Muscle of leg (tissue), 11 donors: Measurements from ENCODE around the gene PZP. TPM values are rescaled to one million over a fixed set of nuclear protein-coding genes. Genes with fewer than 3 reads are reported as not detected.
A peak's percentile ranks its signal among the peaks of the same experiment; 100 is the strongest.

Experiments
- DNase-seq: peaks from one replicate; pipeline ENCODE4 v3.0.0; 2013
- H3K27ac ChIP-seq: one replicate; pipeline ENCODE4 v1.5.1; 2013; ENCODE audit warnings: mild to moderate bottlenecking, low read length, control low read depth
- H3K27me3 ChIP-seq: one replicate; pipeline ENCODE4 v1.6.1; 2013; ENCODE audit warnings: low read length; ENCODE audit not compliant: control insufficient read depth, insufficient read depth
- H3K36me3 ChIP-seq: one replicate; pipeline ENCODE4 v1.6.1; 2013; ENCODE audit warnings: low read length; ENCODE audit not compliant: control insufficient read depth, insufficient read depth
- H3K4me1 ChIP-seq: one replicate; pipeline ENCODE4 v1.6.1; 2013; ENCODE audit warnings: low read length; ENCODE audit not compliant: control insufficient read depth, insufficient read depth
- H3K4me3 ChIP-seq: one replicate; pipeline ENCODE4 v1.5.1; 2013; ENCODE audit warnings: low read length, control low read depth
- H3K9me3 ChIP-seq: replicated peaks from 2 replicates; pipeline ENCODE4 v1.6.1; 2013; ENCODE audit warnings: low read depth, low read length; ENCODE audit not compliant: control insufficient read depth
- WGBS: methylation state at CpG from one replicate; pipeline ENCODE4 v1.1.5; 2013; ENCODE audit warnings: missing lambda C conversion rate; ENCODE audit not compliant: insufficient coverage; 5-methylcytosine and 5-hydroxymethylcytosine counted together
- polyA plus RNA-seq, 8 donors: library from polyadenylated mRNA; unstranded; fragments of 120-200 nt; gene quantifications; one replicate each; pipeline versions ENCODE4 v1.2.1 to v1.2.3, GENCODE V29; 2013; ENCODE audit warnings: inconsistent platforms in 1 of 8, low replicate concordance in 1 of 8; ENCODE audit not compliant: insufficient read length in 8 of 8, insufficient read depth in 1 of 8
- total RNA-seq: library from RNA; stranded (reverse); fragments of 120-200 nt; gene quantifications from one replicate; pipeline ENCODE4 v1.2.4, GENCODE V29; 2013

Gene PZP
- total and polyA plus RNA-seq, 9 donors = 0.33 to 0.89 (median 0.71) TPM

DNA sequence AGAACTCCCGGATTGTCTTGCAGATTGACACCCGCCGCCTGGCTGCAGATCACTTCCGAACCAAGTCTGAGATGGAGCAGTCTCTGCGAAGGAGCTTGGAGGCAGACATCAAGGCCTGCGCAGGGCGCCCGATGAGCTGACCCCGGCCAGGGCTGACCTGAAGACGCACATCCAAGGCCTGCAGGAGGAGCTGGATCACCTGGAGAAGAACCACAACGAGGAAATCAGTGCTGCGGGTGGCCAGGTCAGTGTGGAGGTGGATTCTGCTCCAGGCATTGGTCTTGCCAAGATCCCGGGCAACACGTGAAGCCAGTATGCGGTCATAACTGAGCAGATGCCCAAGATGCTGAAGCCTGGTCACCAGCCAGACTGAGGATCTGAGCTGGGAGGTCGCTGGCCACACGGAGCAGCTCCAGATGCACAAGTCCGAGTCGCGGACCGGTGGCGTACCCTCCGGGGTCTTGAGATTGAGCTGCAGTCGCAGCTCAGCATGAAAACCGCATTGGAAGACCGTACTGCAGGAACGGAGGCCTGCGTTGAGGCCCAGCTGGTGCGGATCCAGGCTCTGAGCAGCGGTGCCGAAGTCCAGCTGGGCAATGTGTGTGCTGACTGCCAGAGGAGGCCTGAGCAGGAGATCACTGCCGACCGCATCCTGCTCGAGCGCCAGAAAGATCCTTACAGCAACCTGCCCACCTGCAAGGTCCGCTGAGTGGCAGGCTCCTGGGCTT is 80.1 kb downstream of the PZP start:
- DNase-seq = no peak
- Histone ChIP-seq H3K4me1 (no peaks in the 10 kb centered on the region), H3K4me3 (no peak overlapping the region), H3K27me3 (no peaks in the 10 kb centered on the region), H3K9me3 (peaks cover 5% of the 10 kb centered on the region), H3K36me3 (no peaks in the 10 kb centered on the region), H3K27ac (no peak overlapping the region)
- 93% methylated on average over 35 of the region's 36 CpGs for WGBS

DNA sequence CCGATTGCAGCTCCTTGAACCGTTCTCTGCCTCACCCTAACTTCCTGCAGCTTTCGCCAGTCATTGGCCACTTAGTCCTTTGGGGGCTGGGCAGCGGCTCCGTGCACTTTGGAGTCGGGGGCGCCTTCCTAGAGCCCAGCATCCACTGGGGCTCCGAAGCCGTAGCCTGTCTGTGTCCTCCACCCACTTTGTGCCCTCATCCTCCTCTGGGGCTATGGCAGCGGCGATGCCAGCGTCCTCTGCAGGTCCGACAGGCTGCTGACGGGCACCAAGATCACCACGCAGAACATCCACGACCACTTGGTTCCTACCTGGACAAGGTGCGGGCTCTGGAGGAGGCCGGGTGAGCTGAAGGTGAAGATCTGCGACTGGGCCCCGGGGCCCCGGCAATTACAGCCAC is 80.7 kb downstream of the PZP start:
- Histone ChIP-seq H3K27me3 (no peaks in the 10 kb centered on the region), H3K4me1 (no peaks in the 10 kb centered on the region), H3K4me3 (no peak overlapping the region), H3K36me3 (no peaks in the 10 kb centered on the region), H3K9me3 (peaks cover 5% of the 10 kb centered on the region), H3K27ac (no peak overlapping the region)
- WGBS = 97% methylated on average over 21 of the region's 21 CpGs
- DNase-seq = no peak

DNA sequence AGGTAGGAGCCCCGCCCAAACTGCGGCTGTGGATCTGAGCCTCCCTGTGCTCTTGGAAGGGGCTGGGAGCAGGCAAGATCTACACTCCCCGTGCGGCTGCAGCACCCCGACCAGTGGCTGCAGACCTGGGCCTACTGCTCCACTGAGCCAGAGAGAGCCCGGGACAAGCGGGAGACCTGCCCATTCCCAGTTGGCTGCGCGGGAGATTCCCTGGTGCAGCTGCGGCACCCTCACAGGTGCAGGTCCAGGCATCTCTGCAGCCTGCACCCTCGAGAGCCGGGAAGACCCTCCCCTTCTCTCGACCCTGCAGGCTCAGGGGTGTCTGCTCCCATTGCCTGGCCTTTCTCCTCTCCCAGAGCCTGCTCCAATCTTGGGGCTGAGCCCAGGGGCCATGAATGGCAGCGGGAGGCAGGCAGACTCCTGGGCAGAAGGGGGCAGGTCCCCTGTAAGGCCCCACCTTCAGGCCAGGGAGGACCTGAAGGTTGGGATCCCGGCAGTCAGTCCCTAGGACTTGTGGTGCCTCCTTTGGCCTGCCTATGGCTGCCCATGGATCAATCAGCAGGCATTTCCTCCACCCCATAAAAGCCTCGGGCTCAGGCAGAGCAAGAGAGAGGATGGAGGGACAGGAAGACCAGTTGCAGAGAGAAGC is 83.7 kb downstream of the PZP start:
- no peak overlapping the region for H3K27ac ChIP-seq
- no peak overlapping the region for H3K4me3 ChIP-seq
- no peak for DNase-seq
- no peaks in the 10 kb centered on the region for H3K4me1 ChIP-seq
- H3K9me3 ChIP-seq = peaks cover 5% of the 10 kb centered on the region
- no peaks in the 10 kb centered on the region for H3K36me3 ChIP-seq
- WGBS = 91% methylated on average over 14 of the region's 16 CpGs
- no peaks in the 10 kb centered on the region for H3K27me3 ChIP-seq

DNA sequence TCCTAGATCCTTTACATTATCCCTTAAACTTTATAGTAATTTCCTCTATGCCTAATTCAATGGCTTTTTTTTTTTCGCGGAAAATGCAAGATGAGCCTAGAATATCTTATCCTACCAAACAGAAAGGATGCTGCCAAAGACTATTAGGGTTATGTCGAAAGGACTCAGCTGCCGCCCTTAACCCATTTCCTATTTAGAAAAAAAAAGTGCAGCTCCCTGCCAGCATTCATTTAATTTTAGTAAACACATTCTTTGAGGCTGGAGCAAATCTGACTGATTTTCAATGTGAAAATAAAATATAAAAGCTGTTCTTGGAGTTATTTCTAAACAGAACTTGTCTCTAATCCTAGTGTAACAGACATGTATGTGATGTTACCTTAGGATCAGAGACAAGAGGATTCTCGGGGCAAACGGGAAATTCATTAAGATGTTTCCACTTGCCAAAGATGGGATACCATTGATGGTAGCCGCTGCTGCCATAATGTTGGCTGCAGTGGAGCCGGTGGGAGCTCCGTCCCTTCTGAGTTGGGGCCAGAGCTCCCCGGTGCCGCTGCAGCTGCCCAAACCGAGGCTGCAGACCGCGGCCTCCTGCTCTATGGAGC is 84.3 kb downstream of the PZP start:
- no peaks in the 10 kb centered on the region for H3K27me3 ChIP-seq
- no peak for DNase-seq
- peak overlapping the region; percentile 25 for H3K27ac ChIP-seq
- 83% methylated on average over 8 of the region's 14 CpGs for WGBS
- H3K4me1 ChIP-seq = no peaks in the 10 kb centered on the region
- H3K4me3 ChIP-seq = no peak overlapping the region
- H3K36me3 ChIP-seq = no peaks in the 10 kb centered on the region
- peaks cover 5% of the 10 kb centered on the region for H3K9me3 ChIP-seq

DNA sequence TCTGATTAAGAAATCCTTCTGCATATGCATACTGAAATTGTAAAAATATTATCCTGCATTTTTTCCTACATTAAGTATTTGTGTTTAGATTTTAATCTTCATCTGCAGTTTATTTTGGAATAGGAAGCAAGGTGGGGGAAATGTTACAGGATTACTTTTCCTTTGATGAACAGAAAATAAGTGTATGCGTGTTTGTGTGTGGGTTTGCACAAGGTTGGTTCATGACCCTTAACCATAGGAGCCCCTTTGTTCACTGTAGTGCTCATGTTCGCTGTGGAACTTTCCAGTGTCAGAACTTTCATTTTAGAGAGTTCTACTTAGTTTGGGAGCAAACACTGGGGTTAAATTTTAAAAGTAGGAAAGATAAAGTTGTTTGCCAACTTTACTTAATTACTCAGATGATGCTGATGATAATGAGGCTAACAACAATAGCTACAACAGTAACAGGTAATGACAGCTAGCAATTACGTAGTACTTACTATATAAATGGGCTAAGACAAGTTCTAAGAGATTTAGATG is 86.0 kb downstream of the PZP start:
- H3K4me1 ChIP-seq = no peaks in the 10 kb centered on the region
- H3K27me3 ChIP-seq = no peaks in the 10 kb centered on the region
- no peaks in the 10 kb centered on the region for H3K36me3 ChIP-seq
- H3K27ac ChIP-seq = no peak overlapping the region
- no peak for DNase-seq
- no peak overlapping the region for H3K4me3 ChIP-seq
- 71% methylated on average over 1 of the region's 3 CpGs for WGBS
- no peaks in the 10 kb centered on the region for H3K9me3 ChIP-seq

DNA sequence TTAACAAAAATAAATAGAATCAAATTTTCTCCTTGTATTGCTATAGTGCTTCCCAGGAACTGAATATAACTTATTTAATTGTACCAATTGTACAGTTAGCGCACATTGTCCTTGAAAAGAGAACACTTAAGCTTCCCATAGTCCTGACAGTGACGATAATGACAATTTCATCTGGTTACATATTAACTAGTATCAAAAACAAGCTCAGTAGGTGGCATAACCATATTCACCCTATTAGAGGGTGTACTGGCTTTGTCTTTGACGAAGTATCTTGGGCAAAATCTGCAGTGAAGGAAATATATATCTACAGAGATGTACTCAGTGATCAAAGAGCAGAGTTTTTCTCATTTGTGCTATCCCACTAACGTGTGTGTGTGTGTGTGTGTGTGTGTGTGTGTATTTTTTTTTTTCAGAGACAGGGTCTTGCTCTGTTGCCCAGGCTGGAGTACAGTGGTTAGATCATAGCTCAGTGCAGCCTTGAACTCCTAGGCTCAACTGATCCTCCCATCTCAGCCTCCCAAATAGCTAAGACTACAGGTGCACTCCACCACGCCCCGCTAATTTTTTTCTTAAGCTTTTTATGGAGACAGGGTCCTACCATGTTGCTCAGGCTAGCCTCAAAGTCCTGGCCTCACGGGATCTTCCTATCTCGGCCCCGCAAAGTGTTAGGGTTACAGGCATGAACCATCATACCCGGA is 87.6 kb downstream of the PZP start:
- DNase-seq = no peak
- Histone ChIP-seq H3K27me3 (no peaks in the 10 kb centered on the region), H3K27ac (no peak overlapping the region), H3K4me1 (no peaks in the 10 kb centered on the region), H3K4me3 (no peak overlapping the region), H3K36me3 (no peaks in the 10 kb centered on the region), H3K9me3 (no peaks in the 10 kb centered on the region)
- no CpG with 5 or more reads among the region's 10 CpGs for WGBS

DNA sequence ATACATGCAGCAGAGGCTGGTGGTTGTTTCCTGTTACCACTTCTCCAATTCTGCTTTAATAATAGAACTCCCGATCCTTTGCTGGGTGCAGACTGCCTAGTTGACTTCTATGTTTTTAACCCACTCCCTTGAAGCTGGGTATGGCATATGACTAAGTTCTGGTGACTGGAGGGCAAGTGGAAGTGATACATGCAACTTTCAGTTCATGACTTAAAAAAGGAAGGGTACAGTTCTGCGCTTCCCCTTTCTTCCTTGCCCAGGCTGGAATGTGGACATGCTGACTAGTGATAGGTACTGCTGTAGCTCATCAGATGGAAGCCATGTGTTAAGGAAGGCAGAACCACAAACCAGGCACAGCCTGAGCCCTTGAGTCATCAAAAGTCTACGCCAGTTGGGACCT is 90.0 kb downstream of the PZP start:
- no peaks in the 10 kb centered on the region for H3K4me1 ChIP-seq
- peak; percentile 83 for DNase-seq
- no peaks in the 10 kb centered on the region for H3K27me3 ChIP-seq
- peak overlapping the region; percentile 37 for H3K27ac ChIP-seq
- no peaks in the 10 kb centered on the region for H3K9me3 ChIP-seq
- no peak overlapping the region for H3K4me3 ChIP-seq
- 100% methylated on average over 1 of the region's 3 CpGs for WGBS
- no peaks in the 10 kb centered on the region for H3K36me3 ChIP-seq

DNA sequence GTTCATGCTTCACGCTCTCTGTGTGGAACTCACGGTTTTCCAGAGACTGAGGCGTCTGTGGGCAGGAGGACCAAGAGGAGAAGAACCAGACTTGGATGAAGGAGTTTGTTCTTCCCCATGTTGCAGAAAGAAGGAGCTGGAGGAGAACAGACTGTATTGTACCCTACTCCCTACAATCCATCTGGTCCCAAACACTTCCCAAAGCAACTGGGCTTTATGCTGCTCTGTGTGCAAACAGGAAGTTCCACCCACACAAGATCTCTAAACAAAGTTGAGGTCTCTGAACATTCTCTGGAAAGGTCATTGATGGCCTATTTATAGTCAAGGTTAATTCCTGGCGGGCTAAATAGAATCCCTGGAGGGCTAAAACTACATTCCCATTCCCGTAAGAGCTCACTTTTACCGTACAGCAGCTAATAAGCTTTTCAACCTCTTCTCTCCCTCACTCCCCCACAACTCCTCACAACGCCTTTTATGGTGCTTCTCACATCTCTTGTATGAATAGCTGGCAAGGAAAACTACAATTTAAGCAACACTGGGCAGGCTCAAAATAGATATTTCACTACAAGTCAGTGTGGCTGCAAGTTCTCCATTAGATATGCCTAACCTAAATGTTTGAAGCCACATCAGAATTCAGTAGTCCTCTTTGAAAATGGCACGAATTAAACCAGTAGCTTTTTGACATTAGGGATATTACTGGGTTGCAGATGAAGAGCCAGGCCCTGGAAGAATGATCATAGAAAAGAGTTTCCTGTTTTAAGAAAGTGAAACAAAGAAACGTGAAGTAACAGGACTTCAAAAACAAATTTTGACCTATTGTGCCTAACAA is 92.2 kb downstream of the PZP start, which contains the start of gene A2M:
Gene A2M, minus strand, starts transcription at position 189 of the 829 bp plus-strand sequence. Its CDS starts 70 bp downstream, at position 119.
- Histone ChIP-seq H3K36me3 (no peaks in the 10 kb centered on the region), H3K27ac (peak within 1 kb of the TSS; percentile 74), H3K27me3 (no peaks in the 10 kb centered on the region), H3K4me1 (no peaks in the 10 kb centered on the region), H3K9me3 (no peaks in the 10 kb centered on the region), H3K4me3 (peak within 1 kb of the TSS; percentile 41)
- WGBS = 41% methylated on average over 4 of the region's 9 CpGs
- peak; percentile 82 for DNase-seq

DNA sequence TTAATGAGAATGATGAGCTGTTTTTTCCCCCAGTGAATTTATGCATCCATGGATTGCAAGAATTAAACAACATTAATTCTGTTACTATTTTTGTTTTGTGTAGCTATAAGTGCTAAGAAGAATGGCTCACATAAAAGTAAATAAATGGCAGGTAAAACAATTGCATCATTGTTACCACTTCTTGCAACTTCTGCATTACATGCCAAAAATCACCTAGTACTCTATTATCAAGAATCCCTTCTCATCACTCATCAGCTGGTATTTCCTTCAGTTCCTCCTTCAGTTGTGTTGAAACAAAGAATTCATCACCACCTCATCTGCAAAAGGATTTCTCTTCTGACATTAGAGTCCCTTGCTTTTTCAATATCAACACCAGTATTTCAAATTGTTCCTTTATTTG is 93.2 kb downstream of the PZP start:
- Histone ChIP-seq H3K36me3 (no peaks in the 10 kb centered on the region), H3K4me1 (no peaks in the 10 kb centered on the region), H3K27ac (peak overlapping the region; percentile 74), H3K4me3 (peak overlapping the region; percentile 41), H3K27me3 (no peaks in the 10 kb centered on the region), H3K9me3 (no peaks in the 10 kb centered on the region)
- no peak for DNase-seq
